ENCODE data around the gene TRIM68.

The TRIM68 gene

DNA sequence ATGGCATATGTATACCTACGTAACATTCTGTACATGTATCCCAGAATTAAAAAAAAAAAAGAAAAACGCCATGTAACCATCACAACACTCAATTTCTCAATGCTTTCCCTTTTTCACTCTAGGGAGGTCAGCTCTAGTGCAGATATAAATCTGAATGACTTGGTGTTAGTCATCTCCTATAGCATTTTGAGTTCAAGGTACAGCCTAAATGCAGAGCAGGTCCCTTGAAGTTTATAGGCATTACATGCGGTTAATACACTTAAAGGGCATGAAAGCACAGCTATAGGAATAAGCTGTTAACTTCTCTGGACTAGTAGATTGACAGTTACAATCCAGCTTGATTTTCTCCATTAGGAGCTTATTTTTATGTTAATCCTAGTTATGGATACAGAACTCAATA is 42.7 kb downstream of the TRIM68 start:
- CTCF ChIA-PET, result interaction anchor here (0.7 to 2.8 kb wide), 2 partner anchors 378 to 1630 kb away, joined by 5 to 16 read pairs; no protein-coding TSS in a partner anchor
- Histone ChIP-seq H3K36me3 (ENCODE audit: control insufficient read depth in 2 of 2, insufficient read depth in 1 of 2, low read length in 2 of 2) (no peaks in the 10 kb centered on the region), H3K4me1 (ENCODE audit: control insufficient read depth, insufficient read depth, low read length) (no peaks in the 10 kb centered on the region), H3K27ac (ENCODE audit: extremely low read depth, low read depth, low read length) (no peak overlapping the region), H3K4me3 (ENCODE audit: low read depth, low read length) (no peak overlapping the region), H3K9me3 (ENCODE audit: control insufficient read depth, insufficient read depth, low read depth, low read length) (no peaks in the 10 kb centered on the region)
- POLR2A ChIA-PET, result no interaction called here
- TF ChIP-seq ZNF544 (tag by site-specific recombination; IDR thresholded peaks at IDR 0.05), result no peak
- TF ChIP-seq ZNF692 (tag by site-specific recombination; IDR thresholded peaks at IDR 0.05), result no peak
- no peak for TF ChIP-seq REPIN1 (tag by site-specific recombination; IDR thresholded peaks at IDR 0.05; ENCODE audit: low read depth)
- no peak for TF ChIP-seq ZEB2 (tag by site-specific recombination; IDR thresholded peaks at IDR 0.05)
- TF ChIP-seq ZNF623 (tag by site-specific recombination; IDR thresholded peaks at IDR 0.05), result no peak

DNA sequence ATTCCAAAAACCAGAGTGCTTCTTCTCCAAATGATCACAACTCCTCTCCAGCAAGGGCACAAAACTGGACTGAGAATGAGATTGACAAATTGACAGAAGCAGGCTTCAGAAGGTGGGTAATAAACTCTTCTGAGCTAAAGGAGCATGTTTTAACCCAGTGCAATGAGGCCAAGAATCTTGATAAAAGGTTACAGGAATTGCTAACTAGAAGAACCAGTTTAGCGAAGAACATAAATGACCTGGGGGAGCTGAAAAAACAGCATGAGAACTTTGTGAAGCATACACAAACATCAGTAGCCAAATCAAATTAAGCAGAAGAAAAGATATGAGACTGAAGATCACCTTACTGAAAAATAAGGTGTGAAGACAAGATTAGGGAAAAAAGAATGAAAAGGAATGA is 47.6 kb downstream of the TRIM68 start:
- H3K4me1 ChIP-seq (ENCODE audit: control insufficient read depth, insufficient read depth, low read length), result no peaks in the 10 kb centered on the region
- H3K27ac ChIP-seq (ENCODE audit: extremely low read depth, low read depth, low read length), result no peak overlapping the region
- H3K9me3 ChIP-seq (ENCODE audit: control insufficient read depth, insufficient read depth, low read depth, low read length), result no peaks in the 10 kb centered on the region
- ChIA-PET CTCF (interaction anchor here (1.6 kb wide), 1 partner anchor 9 kb away, joined by 5 read pairs; no protein-coding TSS in a partner anchor), POLR2A (no interaction called here)
- H3K4me3 ChIP-seq (ENCODE audit: low read depth, low read length), result no peak overlapping the region
- no peaks in the 10 kb centered on the region for H3K36me3 ChIP-seq (ENCODE audit: control insufficient read depth in 2 of 2, insufficient read depth in 1 of 2, low read length in 2 of 2)
- TF ChIP-seq, protein P1, sequence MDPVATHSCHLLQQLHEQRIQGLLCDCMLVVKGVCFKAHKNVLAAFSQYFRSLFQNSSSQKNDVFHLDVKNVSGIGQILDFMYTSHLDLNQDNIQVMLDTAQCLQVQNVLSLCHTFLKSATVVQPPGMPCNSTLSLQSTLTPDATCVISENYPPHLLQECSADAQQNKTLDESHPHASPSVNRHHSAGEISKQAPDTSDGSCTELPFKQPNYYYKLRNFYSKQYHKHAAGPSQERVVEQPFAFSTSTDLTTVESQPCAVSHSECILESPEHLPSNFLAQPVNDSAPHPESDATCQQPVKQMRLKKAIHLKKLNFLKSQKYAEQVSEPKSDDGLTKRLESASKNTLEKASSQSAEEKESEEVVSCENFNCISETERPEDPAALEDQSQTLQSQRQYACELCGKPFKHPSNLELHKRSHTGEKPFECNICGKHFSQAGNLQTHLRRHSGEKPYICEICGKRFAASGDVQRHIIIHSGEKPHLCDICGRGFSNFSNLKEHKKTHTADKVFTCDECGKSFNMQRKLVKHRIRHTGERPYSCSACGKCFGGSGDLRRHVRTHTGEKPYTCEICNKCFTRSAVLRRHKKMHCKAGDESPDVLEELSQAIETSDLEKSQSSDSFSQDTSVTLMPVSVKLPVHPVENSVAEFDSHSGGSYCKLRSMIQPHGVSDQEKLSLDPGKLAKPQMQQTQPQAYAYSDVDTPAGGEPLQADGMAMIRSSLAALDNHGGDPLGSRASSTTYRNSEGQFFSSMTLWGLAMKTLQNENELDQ (tag by site-specific recombination; IDR thresholded peaks at IDR 0.05; ENCODE audit: low read depth), result no peak
- TF ChIP-seq MEIS1 (CRISPR knock-in tag; IDR thresholded peaks at IDR 0.05; ENCODE audit: borderline replicate concordance), result no peak
- TF ChIP-seq ZNF629 (tag by site-specific recombination; IDR thresholded peaks at IDR 0.05), result no peak
- no peak for TF ChIP-seq ZNF37A (tag by site-specific recombination; IDR thresholded peaks at IDR 0.05)
- no peak for TF ChIP-seq PRDM4 (tag by site-specific recombination; IDR thresholded peaks at IDR 0.05)
- no peak for TF ChIP-seq ZNF623 (tag by site-specific recombination; IDR thresholded peaks at IDR 0.05)
- no peak for TF ChIP-seq ZNF114 (tag by site-specific recombination; IDR thresholded peaks at IDR 0.05)
- no peak for TF ChIP-seq ZNF423 (tag by site-specific recombination; IDR thresholded peaks at IDR 0.05)
- no peak for TF ChIP-seq ZNF280D (tag by site-specific recombination; IDR thresholded peaks at IDR 0.05)
- TF ChIP-seq, protein P2, sequence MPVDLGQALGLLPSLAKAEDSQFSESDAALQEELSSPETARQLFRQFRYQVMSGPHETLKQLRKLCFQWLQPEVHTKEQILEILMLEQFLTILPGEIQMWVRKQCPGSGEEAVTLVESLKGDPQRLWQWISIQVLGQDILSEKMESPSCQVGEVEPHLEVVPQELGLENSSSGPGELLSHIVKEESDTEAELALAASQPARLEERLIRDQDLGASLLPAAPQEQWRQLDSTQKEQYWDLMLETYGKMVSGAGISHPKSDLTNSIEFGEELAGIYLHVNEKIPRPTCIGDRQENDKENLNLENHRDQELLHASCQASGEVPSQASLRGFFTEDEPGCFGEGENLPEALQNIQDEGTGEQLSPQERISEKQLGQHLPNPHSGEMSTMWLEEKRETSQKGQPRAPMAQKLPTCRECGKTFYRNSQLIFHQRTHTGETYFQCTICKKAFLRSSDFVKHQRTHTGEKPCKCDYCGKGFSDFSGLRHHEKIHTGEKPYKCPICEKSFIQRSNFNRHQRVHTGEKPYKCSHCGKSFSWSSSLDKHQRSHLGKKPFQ (tag by site-specific recombination; IDR thresholded peaks at IDR 0.05), result no peak
- TF ChIP-seq GFI1B (tag by site-specific recombination; IDR thresholded peaks at IDR 0.05), result no peak
- TF ChIP-seq, protein P3, sequence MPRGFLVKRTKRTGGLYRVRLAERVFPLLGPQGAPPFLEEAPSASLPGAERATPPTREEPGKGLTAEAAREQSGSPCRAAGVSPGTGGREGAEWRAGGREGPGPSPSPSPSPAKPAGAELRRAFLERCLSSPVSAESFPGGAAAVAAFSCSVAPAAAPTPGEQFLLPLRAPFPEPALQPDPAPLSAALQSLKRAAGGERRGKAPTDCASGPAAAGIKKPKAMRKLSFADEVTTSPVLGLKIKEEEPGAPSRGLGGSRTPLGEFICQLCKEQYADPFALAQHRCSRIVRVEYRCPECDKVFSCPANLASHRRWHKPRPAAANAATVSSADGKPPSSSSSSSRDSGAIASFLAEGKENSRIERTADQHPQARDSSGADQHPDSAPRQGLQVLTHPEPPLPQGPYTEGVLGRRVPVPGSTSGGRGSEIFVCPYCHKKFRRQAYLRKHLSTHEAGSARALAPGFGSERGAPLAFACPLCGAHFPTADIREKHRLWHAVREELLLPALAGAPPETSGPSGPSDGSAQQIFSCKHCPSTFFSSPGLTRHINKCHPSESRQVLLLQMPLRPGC (tag by site-specific recombination; IDR thresholded peaks at IDR 0.05), result no peak
- no peak for TF ChIP-seq ZNF529 (tag by site-specific recombination; IDR thresholded peaks at IDR 0.05; ENCODE audit: insufficient replicate concordance)
- TF ChIP-seq ZNF830 (tag by site-specific recombination; IDR thresholded peaks at IDR 0.05; ENCODE audit: low read depth), result no peak
- TF ChIP-seq HOXD13 (CRISPR knock-in tag; IDR thresholded peaks at IDR 0.05; ENCODE audit: borderline replicate concordance), result no peak
- no peak for TF ChIP-seq ZXDB (tag by site-specific recombination; IDR thresholded peaks at IDR 0.05)
- no peak for TF ChIP-seq ZNF311 (tag by site-specific recombination; IDR thresholded peaks at IDR 0.05; ENCODE audit: borderline replicate concordance)
